Neural cell (in vitro differentiated cells): ENCODE results near the gene WBP1.

Experiments used
- CTCF ChIP-seq: fragments of 450-650 bp; IDR thresholded peaks from 2 replicates; pipeline ENCODE4 v1.5.1; 2014; ENCODE audit warnings: antibody characterized with exemption, mild to moderate bottlenecking, moderate library complexity; ENCODE audit not compliant: poor library complexity, severe bottlenecking
- EP300 ChIP-seq: fragments of 450-650 bp; conservative IDR thresholded peaks from 2 replicates; pipeline ENCODE4 v1.6.1; 2014; ENCODE audit warnings: antibody characterized with exemption, mild to moderate bottlenecking, moderate library complexity; ENCODE audit not compliant: poor library complexity, severe bottlenecking
- POLR2AphosphoS5 ChIP-seq: IDR thresholded peaks from 2 replicates; pipeline ENCODE4 v1.6.1; 2012
- SMC3 ChIP-seq: fragments of 450-650 bp; conservative IDR thresholded peaks from 2 replicates; pipeline ENCODE4 v1.6.1; 2014; ENCODE audit warnings: antibody characterized with exemption, mild to moderate bottlenecking, moderate library complexity; ENCODE audit not compliant: poor library complexity

- TF ChIP-seq CTCF (no peak), POLR2AphosphoS5 (no peak), SMC3 (no peak), EP300 (no peak)
Measured at GRCh38 chr2:74417197-74417596, 41.0 kb upstream of the WBP1 start.
